Cardiac muscle cell (in vitro differentiated cells and primary cell): Measurements from ENCODE around the gene HERC3. TPM values are rescaled to one million over a fixed set of nuclear protein-coding genes. Genes with fewer than 3 reads are reported as not detected.

Source experiments
- DNase-seq, 2 donors: peaks; one replicate each; pipeline versions ENCODE4 v3.0.0 to v3.0.0-alpha.2; 2010 to 2017; ENCODE audit warnings: low read depth in 1 of 2, low spot score in 1 of 2
- H3K27ac ChIP-seq: fragments of 200-600 bp; sonication (generic); 2 replicates; pipeline ENCODE4 v1.5.1; 2016
- H3K27me3 ChIP-seq: fragments of 200-600 bp; sonication (generic); 2 replicates; pipeline ENCODE4 v1.6.0; 2016; ENCODE audit warnings: control low read depth
- H3K36me3 ChIP-seq: fragments of 200-600 bp; sonication (generic); 2 replicates; pipeline ENCODE4 v1.5.1; 2016; ENCODE audit warnings: control low read depth
- H3K4me1 ChIP-seq: fragments of 200-600 bp; sonication (generic); 2 replicates; pipeline ENCODE4 v1.8.1; 2017; ENCODE audit warnings: low read depth, mild to moderate bottlenecking, mixed run types
- H3K4me3 ChIP-seq: fragments of 200-600 bp; sonication (generic); 2 replicates; pipeline ENCODE4 v1.5.1; 2016; ENCODE audit warnings: mild to moderate bottlenecking
- H3K9me3 ChIP-seq: fragments of 200-600 bp; sonication (generic); 2 replicates; pipeline ENCODE4 v1.5.1; 2017; ENCODE audit warnings: low read depth, mild to moderate bottlenecking, control low read depth
- CTCF ChIP-seq: IDR thresholded peaks from 2 replicates; pipeline ENCODE4 v1.5.1; 2012; ENCODE audit warnings: low read depth, mild to moderate bottlenecking, low read length
- polyA plus RNA-seq: library from polyadenylated mRNA; unstranded; fragments of >200 nt; fragmentation: Nextera tagmentation; extraction: Ambion mirVana; gene quantifications from 2 replicates; pipeline ENCODE4 v1.2.1, GENCODE V29; 2016
- total RNA-seq: library from RNA; depleted of rRNA; stranded (reverse); fragments of >200 nt; gene quantifications from 2 replicates; pipeline ENCODE4 v1.2.3, GENCODE V29; 2016

Gene HERC3
- total and polyA plus RNA-seq, 2 experiments from 2014 or later = 29.4 to 35.3 TPM

- Histone ChIP-seq H3K27ac (no peak overlapping the region), H3K27me3 (no peaks in the 10 kb centered on the region), H3K4me1 (no peaks in the 10 kb centered on the region), H3K4me3 (no peak overlapping the region), H3K36me3 (peaks cover 9% of the 10 kb centered on the region), H3K9me3 (no peaks in the 10 kb centered on the region)
- no peak for TF ChIP-seq CTCF
- no peak for DNase-seq
Observed at GRCh38 chr4:88674565-88674964, 82.3 kb downstream of the HERC3 start.

GRCh38 chr4:88674979-88675378 is 82.7 kb downstream of the HERC3 start:
- Histone ChIP-seq H3K27ac (no peak overlapping the region), H3K4me1 (no peaks in the 10 kb centered on the region), H3K4me3 (no peak overlapping the region), H3K9me3 (no peaks in the 10 kb centered on the region), H3K27me3 (no peaks in the 10 kb centered on the region), H3K36me3 (peaks cover 11% of the 10 kb centered on the region)
- no peak for DNase-seq
- no peak for TF ChIP-seq CTCF

- Histone ChIP-seq H3K9me3 (no peaks in the 10 kb centered on the region), H3K36me3 (peaks cover 17% of the 10 kb centered on the region), H3K27me3 (no peaks in the 10 kb centered on the region), H3K4me3 (no peak overlapping the region), H3K27ac (no peak overlapping the region), H3K4me1 (no peaks in the 10 kb centered on the region)
- no peak for DNase-seq
- no peak for TF ChIP-seq CTCF
Observed at GRCh38 chr4:88675543-88675942, 83.3 kb downstream of the HERC3 start.

GRCh38 chr4:88681209-88681608 is 88.9 kb downstream of the HERC3 start:
- TF ChIP-seq CTCF = no peak
- Histone ChIP-seq H3K27ac (no peak overlapping the region), H3K4me3 (no peak overlapping the region), H3K4me1 (no peaks in the 10 kb centered on the region), H3K9me3 (no peaks in the 10 kb centered on the region), H3K27me3 (no peaks in the 10 kb centered on the region), H3K36me3 (peaks cover 31% of the 10 kb centered on the region)
- DNase-seq = no peak

GRCh38 chr4:88690355-88690754 is 98.1 kb downstream of the HERC3 start:
- no peak overlapping the region for H3K4me3 ChIP-seq
- no peaks in the 10 kb centered on the region for H3K27me3 ChIP-seq
- no peaks in the 10 kb centered on the region for H3K4me1 ChIP-seq
- peak in 1 of 2 donors; percentile 67 for DNase-seq
- H3K9me3 ChIP-seq = no peaks in the 10 kb centered on the region
- TF ChIP-seq CTCF = no peak
- H3K27ac ChIP-seq = no peak overlapping the region
- H3K36me3 ChIP-seq = peaks cover 24% of the 10 kb centered on the region

GRCh38 chr4:88693792-88694191 is 101.5 kb downstream of the HERC3 start:
- Histone ChIP-seq H3K4me1 (no peaks in the 10 kb centered on the region), H3K27ac (no peak overlapping the region), H3K27me3 (no peaks in the 10 kb centered on the region), H3K36me3 (peaks cover 12% of the 10 kb centered on the region), H3K4me3 (no peak overlapping the region), H3K9me3 (no peaks in the 10 kb centered on the region)
- DNase-seq = peak in 1 of 2 donors; percentile 38
- no peak for TF ChIP-seq CTCF
